Right ventricle myocardium superior (tissue), 1 donor: ENCODE data around the gene OR14A16. TPM values are rescaled to one million over a fixed set of nuclear protein-coding genes. Genes with fewer than 3 reads are reported as not detected.

ENCODE experiments used
- ATAC-seq: fragments of 200-7000 bp; cut with Tn5 transposase; one replicate; pipeline ENCODE4 v1.9.1; 2020; ENCODE audit warnings: mild to moderate bottlenecking; ENCODE audit not compliant: poor library complexity
- DNase-seq: peaks from one replicate; pipeline ENCODE4 v3.0.0-alpha.2; 2020
- intact Hi-C: fragments of 100-400 bp; cut with DNase I; formaldehyde crosslinking; loops from one replicate; pipeline ENCODE4 v1.11.2; 2022
- total RNA-seq: library from RNA; stranded (reverse); fragmentation: NEBNext Ultra II Directional; extraction: Animal tissue kit (Norgen Biotek cat#: 25700); gene quantifications from one replicate; pipeline ENCODE4 v1.2.1, GENCODE V29; 2021
- donor health status: DM: no; HTN: yes; CAD: no; lungs with severe emphysema.

Gene OR14A16
- total RNA-seq, 1 donor from 2014 or later, result not detected

DNA sequence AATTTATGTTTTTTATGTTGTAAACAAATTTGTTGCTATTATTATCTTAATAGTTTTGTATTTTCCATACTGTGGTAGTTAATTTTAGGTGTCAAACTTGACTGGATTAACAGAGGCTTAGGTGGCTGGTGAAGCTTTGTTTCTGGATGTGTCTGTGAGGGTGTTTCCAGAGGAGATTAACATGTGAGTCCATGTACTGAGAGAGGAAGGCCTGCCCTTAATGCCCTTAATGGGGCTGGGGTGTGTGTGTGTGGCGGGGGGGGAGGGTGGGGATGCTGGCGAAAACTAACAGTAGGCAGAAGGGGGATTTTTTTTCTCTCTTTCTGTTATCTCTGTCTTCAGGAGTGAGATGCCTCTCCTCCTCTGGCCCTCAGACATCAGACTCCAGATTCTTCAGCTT, 1.9 kb downstream of the OR14A16 start:
- DNase-seq (no peak), ATAC-seq (no peak)
- intact Hi-C loops, result no loop called here

DNA sequence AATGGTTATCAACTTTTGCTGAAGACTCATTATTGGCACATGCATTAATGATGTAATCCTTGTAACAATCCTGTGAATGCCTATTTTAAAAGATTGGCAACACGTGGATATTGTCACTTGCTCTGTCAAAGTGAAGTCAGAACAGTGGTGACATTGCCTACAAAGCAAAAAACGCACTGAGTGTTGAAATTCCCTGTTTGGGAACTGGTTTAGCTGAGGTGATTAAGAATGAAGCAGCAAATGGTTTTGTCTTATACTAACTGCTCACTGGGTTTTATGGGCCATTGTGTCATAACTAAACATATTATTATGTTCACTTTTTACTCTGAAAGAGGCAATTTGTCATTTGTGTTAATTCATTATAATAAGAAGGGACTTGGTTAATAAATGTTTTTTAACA, 11.3 kb downstream of the OR14A16 start:
- no peak for DNase-seq
- intact Hi-C loops, result no loop called here

DNA sequence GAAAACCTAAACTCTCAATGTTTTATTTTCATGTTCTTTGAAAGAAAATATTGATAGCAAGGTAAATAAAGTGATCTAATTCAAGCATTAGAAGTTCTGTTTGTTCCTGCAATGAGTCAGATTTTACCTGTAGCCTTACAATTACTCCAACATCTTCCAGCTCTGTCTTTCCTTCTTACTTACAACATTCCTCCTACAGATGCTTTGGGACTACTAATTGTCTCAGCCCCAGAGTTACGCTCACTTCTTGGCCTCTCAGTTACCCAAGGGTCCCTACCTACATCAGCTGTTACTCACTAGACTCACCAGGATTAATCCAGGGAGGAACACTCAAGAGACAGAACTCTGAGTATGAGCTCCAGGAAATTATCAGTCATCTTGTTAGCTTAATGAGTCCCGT, 26.4 kb downstream of the OR14A16 start:
- no peak for ATAC-seq
- intact Hi-C loops, result no loop called here
- DNase-seq, result no peak

More for the DNA sequence above, 11.3 kb downstream of the OR14A16 start:
- no peak for ATAC-seq

DNA sequence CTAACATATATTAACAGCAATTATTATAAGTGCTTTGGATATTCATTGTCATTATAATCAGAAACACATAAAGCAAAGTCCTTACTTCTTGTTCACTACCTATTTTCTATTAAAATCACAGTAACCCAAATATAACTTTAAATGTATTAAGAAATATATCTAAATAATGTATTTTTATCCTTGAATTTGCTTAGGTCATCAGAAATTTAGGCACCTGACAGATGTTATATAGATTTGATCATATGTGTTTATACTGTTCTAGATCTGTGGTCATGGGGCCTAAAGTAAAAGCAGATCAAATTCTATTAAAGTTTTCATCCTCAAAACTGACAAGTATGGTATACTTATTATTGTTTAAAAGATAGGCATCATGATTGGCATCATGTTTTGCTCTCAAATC, 54.3 kb downstream of the OR14A16 start:
- intact Hi-C loops, result no loop called here
- DNase-seq, result no peak
- no peak for ATAC-seq

Other genes starting within 250 kb of the OR14A16 start
- gene OR2G2, start 235.8 kb downstream of the OR14A16 start, total RNA-seq, result not detected
- gene OR2G3, start 218.5 kb downstream of the OR14A16 start, total RNA-seq, result not detected
- gene OR13G1, start 144.4 kb downstream of the OR14A16 start, total RNA-seq, result not detected
- gene OR6F1, start 107.5 kb downstream of the OR14A16 start, total RNA-seq, result not detected
- not detected for gene OR14K1, start 85.5 kb downstream of the OR14A16 start, total RNA-seq
- gene OR14A2, start 76.0 kb downstream of the OR14A16 start, total RNA-seq, result not detected
- not detected for gene OR1C1, start 63.6 kb downstream of the OR14A16 start, total RNA-seq
- not detected for gene OR11L1, start 17.8 kb upstream of the OR14A16 start, total RNA-seq
- gene TRIM58, start 33.1 kb upstream of the OR14A16 start, total RNA-seq, result 0.13 TPM
- gene OR2W3, start 71.5 kb upstream of the OR14A16 start, total RNA-seq, result not detected
- not detected for gene OR2T8, start 96.1 kb upstream of the OR14A16 start, total RNA-seq
- gene OR2AJ1, start 100.8 kb upstream of the OR14A16 start, total RNA-seq, result not detected
- not detected for gene OR2L8, start 124.7 kb upstream of the OR14A16 start, total RNA-seq
- gene OR2AK2, start 141.1 kb upstream of the OR14A16 start, total RNA-seq, result not detected
- gene OR2L5, start 189.5 kb upstream of the OR14A16 start, total RNA-seq, result not detected
- not detected for gene OR2L2, start 206.0 kb upstream of the OR14A16 start, total RNA-seq
- gene OR2L3, start 222.7 kb upstream of the OR14A16 start, total RNA-seq, result not detected